ENCODE data around the gene CACNA1G.

Gene CACNA1G

GRCh38 chr17:50589095-50589705 is 28.7 kb downstream of the CACNA1G start:
- no peak for DNase-seq (ENCODE audit: low read depth)

GRCh38 chr17:50590946-50591737 is 30.6 kb downstream of the CACNA1G start:
- no peak for DNase-seq (ENCODE audit: low read depth)

- no peak for DNase-seq (ENCODE audit: low read depth)
Measured at GRCh38 chr17:50593321-50593720, 32.8 kb downstream of the CACNA1G start.

- no peak for DNase-seq (ENCODE audit: low read depth)
Measured at GRCh38 chr17:50594128-50594823, 33.8 kb downstream of the CACNA1G start.

- DNase-seq (ENCODE audit: low read depth) = no peak
Measured at GRCh38 chr17:50594892-50595291, 34.4 kb downstream of the CACNA1G start.

GRCh38 chr17:50596191-50597037 is 35.9 kb downstream of the CACNA1G start:
- no peak for DNase-seq (ENCODE audit: low read depth)

GRCh38 chr17:50598487-50598886 is 38.0 kb downstream of the CACNA1G start:
- DNase-seq (ENCODE audit: low read depth) = no peak

GRCh38 chr17:50599606-50600005 is 39.1 kb downstream of the CACNA1G start:
- no peak for DNase-seq (ENCODE audit: low read depth)

GRCh38 chr17:50601823-50602375 is 41.4 kb downstream of the CACNA1G start:
- DNase-seq (ENCODE audit: low read depth) = no peak

GRCh38 chr17:50602836-50603235 is 42.3 kb downstream of the CACNA1G start:
- no peak for DNase-seq (ENCODE audit: low read depth)

- no peak for DNase-seq (ENCODE audit: low read depth)
Measured at GRCh38 chr17:50603340-50603739, 42.8 kb downstream of the CACNA1G start.

GRCh38 chr17:50604513-50604912 is 44.0 kb downstream of the CACNA1G start:
- no peak for DNase-seq (ENCODE audit: low read depth)

GRCh38 chr17:50605429-50605828 is 44.9 kb downstream of the CACNA1G start:
- no peak for DNase-seq (ENCODE audit: low read depth)

- no peak for DNase-seq (ENCODE audit: low read depth)
Measured at GRCh38 chr17:50607522-50608175, 47.1 kb downstream of the CACNA1G start.

GRCh38 chr17:50608700-50609379 is 48.3 kb downstream of the CACNA1G start:
- no peak for DNase-seq (ENCODE audit: low read depth)

GRCh38 chr17:50609380-50610074 is 49.0 kb downstream of the CACNA1G start:
- DNase-seq (ENCODE audit: low read depth) = no peak

- no peak for DNase-seq (ENCODE audit: low read depth)
Measured at GRCh38 chr17:50611634-50612033, 51.1 kb downstream of the CACNA1G start.

- DNase-seq (ENCODE audit: low read depth) = no peak
Measured at GRCh38 chr17:50612281-50612680, 51.8 kb downstream of the CACNA1G start.

GRCh38 chr17:50613007-50613992 is 52.8 kb downstream of the CACNA1G start:
- DNase-seq (ENCODE audit: low read depth) = no peak

Data from stimulated activated CD8-positive, alpha-beta memory T cell treated with anti-CD3 and anti-CD28 coated beads, Interleukin-15, amount 100 ng/mL, for 24 hours (primary cell).